ENCODE data around the gene ABCA6.

DNA sequence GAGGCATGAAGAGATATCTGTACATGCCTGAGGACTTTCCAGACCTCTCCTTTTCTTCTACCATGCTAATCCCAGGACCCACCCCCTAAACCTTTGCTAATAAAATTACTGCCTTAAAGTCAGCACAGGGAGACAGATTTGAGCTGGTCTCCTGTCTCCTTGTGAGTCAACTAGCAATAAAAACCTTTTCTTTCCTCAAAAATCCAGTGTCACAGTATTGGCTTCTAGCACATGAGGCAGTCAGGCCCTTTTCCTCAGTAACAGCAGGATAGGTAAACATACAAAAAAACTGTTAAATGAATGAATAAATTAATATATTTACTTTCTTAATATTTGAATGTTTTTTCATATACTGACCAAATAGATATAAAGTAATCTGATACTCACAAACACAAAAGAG lies 45.6 kb upstream of the ABCA6 start:
- TF ChIP-seq, protein P1, sequence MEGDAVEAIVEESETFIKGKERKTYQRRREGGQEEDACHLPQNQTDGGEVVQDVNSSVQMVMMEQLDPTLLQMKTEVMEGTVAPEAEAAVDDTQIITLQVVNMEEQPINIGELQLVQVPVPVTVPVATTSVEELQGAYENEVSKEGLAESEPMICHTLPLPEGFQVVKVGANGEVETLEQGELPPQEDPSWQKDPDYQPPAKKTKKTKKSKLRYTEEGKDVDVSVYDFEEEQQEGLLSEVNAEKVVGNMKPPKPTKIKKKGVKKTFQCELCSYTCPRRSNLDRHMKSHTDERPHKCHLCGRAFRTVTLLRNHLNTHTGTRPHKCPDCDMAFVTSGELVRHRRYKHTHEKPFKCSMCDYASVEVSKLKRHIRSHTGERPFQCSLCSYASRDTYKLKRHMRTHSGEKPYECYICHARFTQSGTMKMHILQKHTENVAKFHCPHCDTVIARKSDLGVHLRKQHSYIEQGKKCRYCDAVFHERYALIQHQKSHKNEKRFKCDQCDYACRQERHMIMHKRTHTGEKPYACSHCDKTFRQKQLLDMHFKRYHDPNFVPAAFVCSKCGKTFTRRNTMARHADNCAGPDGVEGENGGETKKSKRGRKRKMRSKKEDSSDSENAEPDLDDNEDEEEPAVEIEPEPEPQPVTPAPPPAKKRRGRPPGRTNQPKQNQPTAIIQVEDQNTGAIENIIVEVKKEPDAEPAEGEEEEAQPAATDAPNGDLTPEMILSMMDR (IDR thresholded peaks at IDR 0.05), result no peak
- TF ChIP-seq POLR2A (IDR thresholded peaks at IDR 0.05), result no peak

Data from testis (tissue), 2 donors.